GM20431 (cell line): ENCODE results near the gene SCN3B.
"Not testable (repeated sequence)": the region's sequence is repeated elsewhere in the genome, so short reads cannot be mapped to it uniquely, and the experiment has no call there.

ENCODE experiments used
- in situ Hi-C: fragments of 300-500 bp; cut with MseI, MboI; formaldehyde crosslinking; loops from one replicate; pipeline ENCODE4 v1.15.0; 2020; ENCODE audit warnings: low sequenced_read_pairs; ENCODE audit not compliant: unreplicated experiment

SCN3B gene

GRCh38 chr11:123659965-123660364, 5.5 kb upstream of the SCN3B start:
- in situ Hi-C loops: not testable (repeated sequence)

GRCh38 chr11:123659311-123659710, 4.9 kb upstream of the SCN3B start:
- in situ Hi-C loops: no loop called here

GRCh38 chr11:123653827-123654565, 428 bp downstream of the SCN3B start:
- in situ Hi-C loops: no loop called here

GRCh38 chr11:123653483-123653826, 969 bp downstream of the SCN3B start:
- in situ Hi-C loops: no loop called here

- in situ Hi-C loops: no loop called here
Observed at GRCh38 chr11:123652599-123652998, 1.8 kb downstream of the SCN3B start.

GRCh38 chr11:123650901-123651300, 3.5 kb downstream of the SCN3B start:
- in situ Hi-C loops: no loop called here

GRCh38 chr11:123645286-123645975, 9.0 kb downstream of the SCN3B start:
- in situ Hi-C loops: no loop called here

- in situ Hi-C loops: no loop called here
Observed at GRCh38 chr11:123642435-123642834, 12.0 kb downstream of the SCN3B start.

- in situ Hi-C loops: no loop called here
Observed at GRCh38 chr11:123641495-123641840, 13.0 kb downstream of the SCN3B start.

GRCh38 chr11:123640677-123641494, 13.5 kb downstream of the SCN3B start:
- in situ Hi-C loops: no loop called here

- in situ Hi-C loops: no loop called here
Observed at GRCh38 chr11:123640029-123640428, 14.4 kb downstream of the SCN3B start.

GRCh38 chr11:123630126-123630608, 24.3 kb downstream of the SCN3B start:
- in situ Hi-C loops: no loop called here

- in situ Hi-C loops: no loop called here
Observed at GRCh38 chr11:123628936-123629683, 25.3 kb downstream of the SCN3B start.

- in situ Hi-C loops: no loop called here
Observed at GRCh38 chr11:123624974-123625373, 29.4 kb downstream of the SCN3B start.

GRCh38 chr11:123622576-123622975, 31.8 kb downstream of the SCN3B start:
- in situ Hi-C loops: no loop called here

- in situ Hi-C loops: no loop called here
Observed at GRCh38 chr11:123616505-123617198, 37.8 kb downstream of the SCN3B start.

- in situ Hi-C loops: no loop called here
Observed at GRCh38 chr11:123611698-123612097, 42.7 kb downstream of the SCN3B start.

- in situ Hi-C loops: no loop called here
Observed at GRCh38 chr11:123608945-123609344, 45.5 kb downstream of the SCN3B start.

GRCh38 chr11:123608371-123608770, 46.1 kb downstream of the SCN3B start:
- in situ Hi-C loops: no loop called here

- in situ Hi-C loops: no loop called here
Observed at GRCh38 chr11:123607781-123608180, 46.6 kb downstream of the SCN3B start.
